GM21367 (cell line): Measurements from ENCODE around the gene HOXC13.

Experiments used
- ATAC-seq: cut with Tn5 transposase; IDR thresholded peaks from one replicate; pipeline ENCODE4 v1.9.1; 2021; ENCODE audit not compliant: unreplicated experiment

Gene HOXC13

DNA sequence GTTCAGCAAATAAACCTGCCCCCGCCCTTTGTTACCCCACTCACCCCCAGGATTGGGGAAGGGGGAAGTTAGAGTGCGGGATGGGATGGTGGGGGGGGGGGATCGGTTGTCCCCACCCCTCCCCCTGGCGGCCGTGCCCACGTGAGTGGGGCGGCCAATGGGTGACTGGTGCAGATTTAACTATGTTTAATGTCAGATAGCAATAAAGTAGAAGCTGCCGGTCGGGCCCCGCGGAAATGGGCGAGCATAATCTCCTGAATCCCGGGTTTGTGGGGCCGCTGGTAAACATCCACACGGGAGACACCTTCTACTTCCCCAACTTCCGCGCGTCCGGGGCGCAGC lies 16.0 kb downstream of the HOXC13 start, which contains the start of gene HOXC12:
HOXC12 (plus strand) TSS at position 210 of the 342 bp plus-strand sequence; CDS start at position 237, 27 bp downstream.
- no peak for ATAC-seq

GRCh38 chr12:53955036-53955775 lies 16.6 kb downstream of the HOXC13 start:
- no peak for ATAC-seq

DNA sequence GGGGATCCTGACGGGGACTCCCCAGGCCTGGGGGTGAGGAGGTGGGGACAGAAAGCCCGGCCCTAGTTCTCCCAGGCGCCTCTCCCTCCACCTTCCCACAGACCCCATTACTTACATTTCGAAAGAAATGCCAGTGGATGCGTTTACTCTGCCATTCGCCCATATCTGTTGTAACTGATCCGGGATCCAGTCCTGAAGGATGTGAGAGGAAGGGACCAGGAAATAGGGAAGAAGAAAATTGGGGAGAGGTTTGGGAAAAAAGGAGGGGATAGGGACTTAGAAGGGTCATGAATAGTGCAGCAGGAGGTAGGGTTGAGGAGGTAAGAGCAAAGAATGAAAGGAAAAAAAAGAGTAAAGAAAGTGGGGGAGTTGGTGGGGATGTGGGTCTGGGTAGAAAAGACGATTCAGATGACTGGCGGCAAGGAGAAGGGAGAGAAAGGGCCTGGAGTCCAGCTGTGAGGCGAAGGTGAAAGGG lies 17.2 kb downstream of the HOXC13 start:
- ATAC-seq, result no peak

- no peak for ATAC-seq
Measured at GRCh38 chr12:53956251-53956887, 17.7 kb downstream of the HOXC13 start.

GRCh38 chr12:53956914-53957536 lies 18.4 kb downstream of the HOXC13 start:
- ATAC-seq, result no peak

- no peak for ATAC-seq
Measured at GRCh38 chr12:53958128-53958527, 19.5 kb downstream of the HOXC13 start.

DNA sequence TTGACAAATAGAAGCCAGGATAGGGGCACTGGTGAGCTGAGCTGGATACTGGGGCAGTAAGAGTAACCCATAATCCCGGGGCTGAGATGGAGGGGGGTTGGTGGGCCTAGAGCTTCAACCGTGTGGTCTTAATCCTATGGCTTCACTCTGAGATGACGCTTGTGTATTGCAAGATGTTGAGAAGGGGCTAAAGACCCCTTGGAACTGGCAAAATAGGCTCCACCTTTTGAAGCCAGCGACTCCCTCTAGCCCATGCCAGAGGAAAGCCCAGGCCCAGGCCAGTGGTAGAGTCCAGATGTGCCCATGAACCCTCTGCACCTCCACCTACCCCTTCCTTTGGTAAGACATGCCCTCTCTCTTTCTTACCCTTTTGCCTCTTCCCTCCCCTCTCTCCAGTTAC lies 20.7 kb downstream of the HOXC13 start:
- ATAC-seq, result no peak

GRCh38 chr12:53960187-53961024 lies 21.8 kb downstream of the HOXC13 start:
- ATAC-seq, result no peak

GRCh38 chr12:53961025-53961761 lies 22.6 kb downstream of the HOXC13 start:
- no peak for ATAC-seq

DNA sequence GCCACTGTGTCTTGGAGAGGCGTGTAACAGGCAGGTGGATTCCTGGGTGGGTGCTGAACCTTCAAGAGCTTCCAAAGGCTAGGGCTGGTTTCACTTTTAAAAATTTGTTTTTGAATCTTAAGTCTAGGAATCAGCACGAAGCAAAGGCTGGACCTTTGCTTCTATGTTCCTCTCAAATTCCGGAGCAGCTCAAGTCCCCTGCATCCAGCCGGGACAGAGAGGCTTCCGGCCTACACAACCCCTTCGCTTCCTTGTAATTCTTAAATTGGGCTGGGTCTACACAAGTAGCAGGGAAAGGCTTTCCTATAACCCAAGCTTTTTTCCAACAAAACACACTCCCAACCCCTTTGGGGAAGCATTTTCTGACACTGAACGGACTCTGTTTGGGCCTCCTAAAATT lies 24.4 kb downstream of the HOXC13 start:
- no peak for ATAC-seq

GRCh38 chr12:53963434-53964314 lies 25.0 kb downstream of the HOXC13 start:
- ATAC-seq, result no peak

- ATAC-seq, result no peak
Measured at GRCh38 chr12:53964315-53964713, 25.7 kb downstream of the HOXC13 start.

GRCh38 chr12:53965281-53966084 lies 26.9 kb downstream of the HOXC13 start:
- no peak for ATAC-seq

GRCh38 chr12:53966085-53966384 lies 27.4 kb downstream of the HOXC13 start:
- ATAC-seq, result no peak

DNA sequence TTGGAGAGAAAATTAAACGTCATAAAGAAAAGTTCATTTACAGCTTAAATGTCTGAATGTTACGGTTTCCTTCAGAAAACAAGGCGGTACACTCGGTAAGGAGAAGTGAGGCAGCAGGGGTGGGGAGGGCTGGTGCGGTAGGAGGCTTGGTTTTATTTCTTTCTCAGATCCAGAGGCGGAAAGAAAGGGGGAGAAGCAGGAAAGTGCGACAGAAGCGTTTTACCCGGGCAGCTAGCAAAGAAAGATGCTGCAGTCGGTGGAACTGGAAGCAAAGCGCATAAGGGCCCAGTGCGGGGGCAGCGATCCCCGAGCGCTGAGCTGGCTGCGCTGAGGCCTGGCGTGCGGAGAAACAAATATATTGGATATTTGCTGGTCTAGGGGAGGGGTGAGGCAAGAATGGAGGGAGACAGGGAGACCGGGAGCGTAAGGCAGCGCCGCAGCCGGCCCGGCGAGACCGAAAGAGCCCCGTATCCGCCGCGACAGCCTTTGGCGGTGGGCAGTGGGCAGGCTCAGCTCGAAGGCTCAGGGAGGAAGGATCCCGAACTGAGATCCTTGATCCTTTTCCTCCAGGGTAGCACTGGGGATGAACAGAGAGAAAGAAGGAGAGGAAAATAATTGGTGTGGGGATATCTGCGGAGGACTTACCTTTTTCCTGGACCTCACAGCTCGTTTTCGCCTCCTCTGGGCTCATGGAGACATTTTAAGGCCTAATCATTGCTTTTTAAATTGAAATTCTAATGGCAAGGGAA lies 27.9 kb downstream of the HOXC13 start:
- no peak for ATAC-seq

DNA sequence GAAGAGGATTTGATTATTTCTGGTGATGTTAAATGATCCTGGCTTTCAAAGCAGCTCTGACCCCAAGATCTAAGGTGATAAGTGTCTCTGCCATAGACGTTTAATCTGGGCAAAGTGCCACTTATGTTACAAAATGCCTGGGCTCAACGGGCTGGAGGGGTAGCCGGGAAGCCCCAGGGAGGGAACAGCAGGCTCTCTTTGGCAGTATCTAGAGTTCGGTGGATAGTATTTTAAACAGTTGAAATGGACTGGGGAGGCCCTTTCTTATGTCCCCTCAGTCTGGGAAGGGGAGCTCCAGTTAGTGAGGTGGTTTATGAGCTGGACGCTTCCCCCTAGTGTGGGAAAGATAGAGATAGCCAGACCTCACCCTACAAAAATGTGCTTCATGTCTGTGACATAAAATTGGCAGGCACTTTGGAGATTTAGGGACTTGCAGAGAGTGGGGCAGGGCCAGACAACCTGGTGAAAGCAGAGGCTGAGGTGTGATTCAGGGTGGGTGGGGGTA lies 28.8 kb downstream of the HOXC13 start:
- ATAC-seq, result no peak

DNA sequence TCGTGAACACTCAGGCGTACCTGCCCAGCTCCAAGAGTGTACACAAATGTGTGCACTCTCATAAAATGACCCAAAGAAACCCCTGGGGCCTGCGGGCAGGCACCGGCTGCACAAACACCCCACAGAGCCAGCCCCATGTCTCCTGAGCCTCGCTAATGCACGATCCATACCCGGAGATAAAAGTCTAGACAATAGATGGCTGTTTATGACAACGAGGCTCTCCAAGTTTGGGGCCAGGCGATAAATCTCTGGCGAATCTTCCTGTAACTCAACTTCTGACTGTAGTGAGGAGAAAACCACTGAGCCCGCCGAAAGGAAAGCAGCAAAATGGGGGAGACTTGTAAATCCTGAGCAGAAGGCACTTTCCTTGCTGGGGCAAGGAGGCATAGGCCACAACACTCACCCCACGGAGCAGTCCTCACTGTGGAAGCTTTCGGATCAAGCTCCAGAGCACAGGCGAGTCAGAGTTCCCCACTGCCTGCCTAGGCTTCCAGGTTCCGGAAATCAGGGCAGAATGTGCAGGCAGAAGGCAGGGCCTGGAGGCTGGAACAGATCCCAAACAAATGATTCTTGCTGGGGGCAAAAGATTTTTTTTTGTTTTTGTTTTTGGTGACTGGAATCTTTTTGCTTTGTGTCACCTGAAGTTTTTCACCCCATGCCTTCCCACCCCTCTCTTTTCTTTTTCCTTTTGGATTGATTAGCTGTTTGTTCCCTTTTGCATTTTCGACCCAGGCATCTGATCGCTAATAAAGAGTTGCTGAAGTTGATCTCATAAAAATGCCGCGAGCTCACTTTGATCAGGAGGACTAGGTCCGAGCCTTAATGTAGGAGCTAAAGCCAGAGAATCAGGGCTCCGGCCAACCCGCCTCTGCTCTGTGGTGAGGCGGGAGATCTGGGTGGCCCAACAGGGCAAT lies 29.8 kb downstream of the HOXC13 start:
- ATAC-seq, result no peak
